Measurements from ENCODE around the gene AHCYL1.

Gene AHCYL1

DNA sequence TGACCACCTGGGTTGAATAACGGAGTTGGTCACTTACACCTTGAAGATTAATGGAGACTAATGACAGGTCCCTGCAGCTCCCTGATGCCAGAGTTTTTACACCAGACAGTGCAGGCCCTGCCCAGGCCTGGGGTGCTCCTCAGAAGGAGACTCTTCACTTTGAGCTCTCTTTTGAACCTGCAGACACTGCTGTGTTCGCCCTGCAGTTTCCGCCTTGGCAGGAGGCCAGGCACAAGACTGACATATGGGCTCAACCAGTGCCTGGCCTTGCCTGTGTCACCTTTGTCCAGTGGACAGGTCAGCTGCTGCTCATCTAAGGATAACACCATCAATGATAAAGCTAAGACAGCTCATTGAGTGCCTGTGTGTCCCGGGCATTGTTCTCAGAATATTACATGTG lies 55.1 kb downstream of the AHCYL1 start:
- no peak for DNase-seq

DNA sequence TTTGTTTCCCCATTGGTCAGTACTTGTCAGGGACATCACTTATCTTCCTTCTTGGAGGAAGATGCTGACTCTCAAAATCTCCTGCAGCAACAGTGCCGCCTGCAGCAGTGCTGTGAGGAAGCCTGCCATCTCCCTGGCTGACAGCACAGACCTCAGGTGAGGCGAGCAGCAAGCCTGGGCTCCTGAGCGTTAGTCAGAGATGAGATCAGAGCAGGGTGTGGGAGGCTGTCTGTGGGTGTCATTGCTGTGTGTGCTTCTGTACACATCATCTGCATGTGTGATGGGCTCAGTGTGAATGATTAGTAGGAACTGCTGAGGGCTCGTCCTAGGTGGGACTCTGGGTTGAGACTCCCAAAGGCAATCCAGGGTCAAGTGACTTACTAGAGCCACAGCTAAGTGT lies 56.0 kb downstream of the AHCYL1 start:
- no peak for DNase-seq

DNA sequence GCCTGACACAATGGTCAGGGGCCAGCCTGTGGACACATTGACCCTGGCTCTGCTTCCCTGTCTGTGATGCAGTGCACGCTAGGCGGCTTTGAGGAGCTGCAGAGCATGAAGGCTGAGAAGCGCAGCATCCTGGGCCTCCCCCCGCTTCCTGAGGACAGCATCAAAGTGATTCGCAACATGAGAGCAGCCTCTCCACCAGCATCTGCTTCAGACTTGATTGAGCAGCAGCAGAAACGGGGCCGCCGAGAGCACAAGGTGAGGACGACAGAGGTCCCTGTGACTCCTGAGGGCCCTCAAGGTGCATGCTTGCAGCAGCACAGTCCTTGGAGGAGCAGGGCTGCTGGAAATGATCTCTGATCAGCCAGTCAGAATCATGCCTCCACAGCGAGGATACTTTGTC lies 58.5 kb downstream of the AHCYL1 start:
- DNase-seq: no peak

DNA sequence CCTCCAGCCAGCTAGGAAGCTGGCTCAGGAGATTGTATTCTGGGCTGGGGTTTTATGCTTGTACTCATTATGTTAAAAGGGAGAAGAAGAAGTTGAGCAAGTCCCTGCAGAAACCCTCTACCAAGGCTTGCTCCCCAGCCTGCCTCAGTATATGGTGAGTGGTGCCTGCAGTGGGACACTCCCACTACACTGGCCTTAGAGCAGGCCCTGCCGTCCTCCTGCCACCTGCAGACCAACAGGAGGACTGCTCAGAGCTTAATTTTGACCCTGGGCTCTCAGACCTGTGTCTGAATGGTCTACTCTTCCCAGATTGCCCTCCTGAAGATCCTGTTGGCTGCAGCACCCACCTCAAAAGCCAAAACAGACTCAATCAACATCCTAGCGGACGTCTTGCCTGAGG lies 62.9 kb downstream of the AHCYL1 start:
- no peak for DNase-seq

DNA sequence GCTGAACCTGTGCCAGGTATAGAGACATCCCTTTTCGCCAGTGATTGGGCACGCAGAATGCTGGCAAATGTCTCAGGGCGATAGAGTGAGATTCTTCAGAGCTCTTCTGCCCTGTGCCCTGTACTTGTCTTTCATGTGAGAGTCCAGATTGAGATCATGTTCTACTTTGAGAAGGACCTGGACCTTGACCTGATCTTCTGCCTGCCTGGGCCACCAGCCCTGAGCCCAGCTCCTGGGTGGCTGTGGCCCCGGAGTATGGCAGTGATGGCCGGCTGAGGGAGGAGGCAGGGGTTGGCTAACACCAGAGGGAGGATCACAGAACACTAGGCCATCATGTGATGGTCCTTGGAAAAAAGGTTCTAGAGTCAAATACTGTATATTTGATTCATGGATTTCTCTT lies 63.7 kb downstream of the AHCYL1 start:
- no peak for DNase-seq

DNA sequence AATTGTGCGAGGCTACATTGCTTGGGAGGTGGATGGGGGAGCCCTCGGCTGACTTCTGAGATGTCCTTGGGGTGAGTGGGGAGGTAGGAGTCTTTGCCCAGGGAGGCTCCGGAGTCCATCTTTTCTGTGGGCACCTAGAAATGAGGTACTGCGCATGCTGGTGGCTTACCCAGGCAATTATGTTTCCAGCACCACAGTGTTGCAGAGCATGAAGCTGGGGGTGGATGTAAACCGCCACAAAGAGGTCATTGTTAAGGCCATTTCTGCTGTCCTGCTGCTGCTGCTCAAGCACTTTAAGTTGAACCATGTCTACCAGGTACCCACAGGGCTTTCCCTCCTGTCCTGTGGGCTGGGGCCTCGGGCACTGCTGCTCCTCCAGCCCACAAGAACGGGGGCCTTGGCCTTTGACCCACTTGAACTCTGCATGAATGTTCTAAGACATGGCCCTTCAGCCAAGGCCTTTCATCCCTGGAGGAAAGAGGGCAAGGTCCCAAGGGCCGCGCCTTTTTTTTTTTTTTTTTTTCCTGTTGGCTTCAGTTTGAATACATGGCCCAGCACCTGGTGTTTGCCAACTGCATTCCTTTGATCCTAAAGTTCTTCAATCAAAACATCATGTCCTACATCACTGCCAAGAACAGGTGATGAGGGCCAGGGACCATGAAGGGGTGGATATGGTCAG lies 64.5 kb downstream of the AHCYL1 start:
- no peak for DNase-seq

DNA sequence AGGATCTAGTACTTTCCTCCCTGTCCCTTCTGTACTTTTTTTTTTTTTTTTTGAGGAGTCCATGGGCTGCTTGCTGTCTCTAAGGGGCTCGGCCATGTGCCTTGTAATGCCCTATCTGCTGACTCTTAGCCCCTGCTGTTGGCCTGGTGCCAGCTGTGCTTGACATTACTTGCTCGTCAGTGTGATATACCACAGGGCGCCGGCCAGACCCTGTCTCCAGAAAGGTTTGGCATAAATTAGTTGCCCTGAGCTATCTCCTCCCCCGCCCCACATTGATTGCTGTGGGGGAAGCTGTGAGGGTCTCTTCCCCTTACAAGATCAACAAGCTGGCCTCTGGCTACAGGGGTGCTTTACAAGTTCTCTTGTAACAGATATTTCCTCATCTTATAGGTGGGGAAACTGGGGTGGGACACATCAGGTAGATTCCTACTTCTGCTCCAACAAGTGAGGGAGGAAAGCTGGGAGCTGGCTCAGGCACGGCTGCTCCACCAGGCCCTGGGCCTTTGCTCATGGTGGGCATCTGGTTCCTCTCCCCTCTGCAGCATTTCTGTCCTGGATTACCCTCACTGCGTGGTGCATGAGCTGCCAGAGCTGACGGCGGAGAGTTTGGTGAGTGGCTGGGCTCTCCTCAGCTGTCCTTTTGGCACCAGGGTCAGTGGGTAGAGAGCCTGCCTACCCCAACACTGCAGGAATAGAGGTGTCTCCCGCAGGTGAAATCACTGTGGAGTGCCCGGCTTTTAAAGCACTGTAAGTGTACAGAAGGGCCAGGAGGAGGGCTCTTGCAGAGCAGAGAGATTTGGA lies 65.4 kb downstream of the AHCYL1 start:
- DNase-seq: no peak

DNA sequence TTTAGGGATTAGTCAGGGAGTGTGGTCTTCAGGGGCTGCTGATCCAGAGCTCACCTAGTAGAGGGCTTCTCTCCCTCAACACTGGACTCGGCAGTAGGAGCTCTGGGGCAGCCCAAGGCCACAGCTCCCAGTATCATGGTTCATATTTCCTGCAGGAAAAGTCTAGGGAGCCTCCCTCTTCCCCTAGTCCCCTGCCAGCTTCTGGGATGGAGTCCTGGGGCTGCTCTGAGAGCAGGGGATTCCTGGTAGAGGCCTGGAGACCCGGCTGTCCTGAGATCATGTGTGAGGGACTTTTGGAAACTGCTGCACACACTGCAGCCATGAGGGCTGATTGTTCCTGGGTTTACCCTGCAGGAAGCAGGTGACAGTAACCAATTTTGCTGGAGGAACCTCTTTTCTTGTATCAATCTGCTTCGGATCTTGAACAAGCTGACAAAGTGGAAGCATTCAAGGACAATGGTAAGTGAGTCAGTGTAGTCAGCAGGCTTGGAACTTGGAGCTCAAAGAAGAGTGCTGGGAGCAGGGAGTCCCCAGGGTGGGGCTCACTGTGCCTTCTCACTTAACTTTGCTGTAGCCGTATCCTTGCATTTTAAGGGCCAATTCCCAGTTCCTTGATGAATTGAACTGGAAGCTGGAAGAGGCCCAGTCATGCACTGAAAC lies 66.2 kb downstream of the AHCYL1 start:
- DNase-seq: peak; percentile 43

DNA sequence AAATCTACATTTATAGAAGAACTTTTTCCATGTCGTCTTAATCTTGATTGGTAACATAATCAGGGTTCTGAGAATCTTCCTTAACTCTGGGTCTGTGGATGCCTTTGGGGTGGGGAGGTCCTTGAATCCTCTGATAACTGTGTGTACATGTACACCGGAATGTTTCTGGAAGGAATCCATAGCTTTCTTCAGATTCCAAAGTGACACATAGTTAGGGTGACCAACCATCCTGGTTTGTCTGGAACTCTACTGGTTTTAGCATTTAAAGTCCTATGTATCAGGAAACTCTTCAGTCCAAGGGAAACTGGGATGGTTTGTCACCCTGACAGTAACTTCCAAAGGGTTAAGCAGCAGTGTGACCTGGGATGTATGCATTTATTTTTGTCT lies 66.7 kb downstream of the AHCYL1 start:
- peak; percentile 75 for DNase-seq

DNA sequence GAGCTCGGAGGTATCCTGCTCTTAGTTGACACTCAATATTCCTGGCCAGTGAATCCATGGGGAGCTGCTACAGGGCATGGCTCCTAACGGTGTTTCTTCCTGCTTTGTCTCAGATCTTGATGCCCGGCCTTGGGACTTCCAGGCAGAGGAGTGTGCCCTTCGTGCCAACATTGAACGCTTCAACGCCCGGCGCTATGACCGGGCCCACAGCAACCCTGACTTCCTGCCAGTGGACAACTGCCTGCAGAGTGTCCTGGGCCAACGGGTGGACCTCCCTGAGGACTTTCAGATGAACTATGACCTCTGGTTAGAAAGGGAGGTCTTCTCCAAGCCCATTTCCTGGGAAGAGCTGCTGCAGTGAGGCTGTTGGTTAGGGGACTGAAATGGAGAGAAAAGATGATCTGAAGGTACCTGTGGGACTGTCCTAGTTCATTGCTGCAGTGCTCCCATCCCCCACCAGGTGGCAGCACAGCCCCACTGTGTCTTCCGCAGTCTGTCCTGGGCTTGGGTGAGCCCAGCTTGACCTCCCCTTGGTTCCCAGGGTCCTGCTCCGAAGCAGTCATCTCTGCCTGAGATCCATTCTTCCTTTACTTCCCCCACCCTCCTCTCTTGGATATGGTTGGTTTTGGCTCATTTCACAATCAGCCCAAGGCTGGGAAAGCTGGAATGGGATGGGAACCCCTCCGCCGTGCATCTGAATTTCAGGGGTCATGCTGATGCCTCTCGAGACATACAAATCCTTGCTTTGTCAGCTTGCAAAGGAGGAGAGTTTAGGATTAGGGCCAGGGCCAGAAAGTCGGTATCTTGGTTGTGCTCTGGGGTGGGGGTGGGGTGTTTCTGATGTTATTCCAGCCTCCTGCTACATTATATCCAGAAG lies 69.2 kb downstream of the AHCYL1 start:
- DNase-seq: no peak

DNA sequence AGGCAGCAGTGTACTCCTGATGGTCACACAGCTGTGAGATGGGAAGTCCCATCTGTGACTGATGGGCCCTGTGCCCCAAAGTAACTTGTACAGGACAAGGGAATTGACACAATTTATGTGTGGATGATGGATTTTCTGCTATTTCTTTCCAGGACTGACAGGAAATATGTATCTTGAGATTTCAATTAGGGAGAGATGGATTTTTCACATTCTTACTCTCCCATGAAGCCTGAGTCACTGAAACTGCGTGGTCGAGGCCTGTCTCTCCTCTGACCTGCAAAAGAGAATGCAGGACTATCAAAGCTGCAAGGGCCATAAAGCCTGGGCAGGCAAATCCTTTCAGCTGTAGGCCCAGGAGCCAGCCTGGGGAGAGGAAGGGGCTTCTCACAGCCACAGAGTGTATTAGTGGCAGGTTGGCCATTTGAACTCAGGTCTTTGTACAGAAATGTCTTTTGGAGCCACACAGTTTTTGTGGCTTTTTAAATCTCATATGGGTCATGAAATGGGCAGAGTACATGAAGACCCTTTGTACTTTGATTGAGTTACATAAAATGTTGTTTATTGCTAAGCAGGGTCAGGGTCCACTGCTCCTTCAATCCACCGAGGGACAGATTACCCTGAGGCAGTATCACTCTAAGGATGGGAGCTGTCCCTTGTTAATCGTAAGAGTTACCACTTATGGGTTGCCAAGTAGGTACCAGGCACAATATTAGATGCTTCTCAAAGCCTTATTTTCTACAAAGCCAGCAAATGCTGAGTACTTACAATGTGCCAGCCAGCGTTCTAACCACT lies 71.1 kb downstream of the AHCYL1 start:
- peak; percentile 79 for DNase-seq

DNA sequence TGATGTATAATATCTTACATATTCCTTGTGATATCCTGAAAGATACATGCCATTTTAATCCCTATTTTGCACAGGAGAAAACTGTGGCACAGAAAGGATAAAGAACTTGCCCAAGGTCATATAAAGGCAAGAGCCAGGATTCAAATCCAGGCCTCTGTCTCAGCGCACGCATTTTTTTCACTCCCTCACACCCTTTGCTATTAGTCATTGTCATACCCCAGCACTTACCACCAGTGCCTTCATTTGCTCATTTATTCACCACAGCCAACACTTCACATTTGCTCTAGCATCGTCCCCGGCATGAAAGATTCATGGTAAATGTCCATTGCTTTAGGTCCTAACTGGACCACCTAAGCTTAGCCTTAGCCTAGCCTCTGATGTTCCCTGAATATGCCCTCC lies 71.7 kb downstream of the AHCYL1 start:
- DNase-seq: peak; percentile 41

DNA sequence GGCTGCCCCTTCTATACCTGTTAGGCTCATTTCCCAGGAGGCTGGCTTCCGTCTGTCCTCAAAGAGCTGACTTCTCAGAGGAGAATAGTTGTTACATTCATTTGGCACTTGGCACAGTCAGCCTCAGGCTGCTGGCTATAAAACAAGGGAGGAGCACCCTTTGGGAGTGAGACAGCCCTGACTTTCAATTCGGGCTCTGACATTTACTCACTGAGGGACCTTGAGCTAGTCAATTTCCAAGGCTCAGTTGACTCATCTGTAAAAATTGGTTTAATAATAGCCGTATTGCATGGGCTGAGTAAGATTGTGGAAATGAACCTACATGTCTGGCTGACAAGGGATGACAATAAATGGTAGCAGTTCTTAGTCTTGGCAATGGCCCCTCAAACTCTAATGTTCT lies 72.2 kb downstream of the AHCYL1 start:
- DNase-seq: peak; percentile 81

DNA sequence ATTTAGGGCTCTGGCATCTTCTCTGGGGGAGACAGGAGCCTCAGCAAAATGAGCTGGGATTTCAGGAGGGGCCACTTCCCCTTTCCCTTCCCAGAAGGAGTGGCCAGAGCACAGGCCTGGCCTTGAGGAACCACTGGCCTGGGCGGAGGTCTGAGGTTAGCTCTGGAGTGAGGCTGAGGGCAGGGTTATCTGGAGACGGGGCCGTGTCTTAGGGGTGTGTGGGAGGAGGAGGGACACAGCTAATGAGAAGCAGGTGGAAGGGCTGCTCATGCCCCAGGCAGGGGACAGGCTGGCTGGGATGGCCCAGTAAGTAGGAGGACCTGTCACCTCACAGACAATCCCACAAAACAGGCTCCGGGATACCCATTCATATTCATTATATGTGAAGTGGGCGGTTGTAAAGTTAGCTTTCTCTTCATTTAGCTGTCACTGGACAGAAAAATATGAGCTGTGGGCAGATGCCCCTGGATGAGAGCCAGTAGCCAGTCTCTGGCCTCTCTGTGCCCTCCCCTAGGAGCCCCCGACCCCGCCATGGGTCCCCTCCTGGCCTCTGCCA lies 73.5 kb downstream of the AHCYL1 start:
- DNase-seq: no peak

DNA sequence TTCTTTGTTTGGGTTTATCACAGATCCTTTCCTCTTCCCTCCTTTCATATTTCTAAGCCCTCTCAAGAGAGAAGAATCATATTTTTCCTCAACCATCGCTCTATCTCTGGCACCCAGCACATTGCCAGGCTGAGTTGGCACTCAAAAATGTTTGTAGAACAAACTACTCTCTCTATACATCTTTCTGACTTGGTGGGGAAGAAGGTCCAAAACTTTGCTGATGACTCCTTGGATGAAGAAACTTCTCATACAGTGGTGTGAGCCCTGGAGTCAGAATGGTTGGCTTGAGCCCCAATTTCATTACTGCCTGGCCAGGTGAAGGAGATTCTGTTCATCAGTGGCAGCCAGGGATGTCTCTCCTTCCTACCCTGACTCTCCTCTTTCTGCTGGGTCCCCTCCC lies 74.0 kb downstream of the AHCYL1 start:
- no peak for DNase-seq

DNA sequence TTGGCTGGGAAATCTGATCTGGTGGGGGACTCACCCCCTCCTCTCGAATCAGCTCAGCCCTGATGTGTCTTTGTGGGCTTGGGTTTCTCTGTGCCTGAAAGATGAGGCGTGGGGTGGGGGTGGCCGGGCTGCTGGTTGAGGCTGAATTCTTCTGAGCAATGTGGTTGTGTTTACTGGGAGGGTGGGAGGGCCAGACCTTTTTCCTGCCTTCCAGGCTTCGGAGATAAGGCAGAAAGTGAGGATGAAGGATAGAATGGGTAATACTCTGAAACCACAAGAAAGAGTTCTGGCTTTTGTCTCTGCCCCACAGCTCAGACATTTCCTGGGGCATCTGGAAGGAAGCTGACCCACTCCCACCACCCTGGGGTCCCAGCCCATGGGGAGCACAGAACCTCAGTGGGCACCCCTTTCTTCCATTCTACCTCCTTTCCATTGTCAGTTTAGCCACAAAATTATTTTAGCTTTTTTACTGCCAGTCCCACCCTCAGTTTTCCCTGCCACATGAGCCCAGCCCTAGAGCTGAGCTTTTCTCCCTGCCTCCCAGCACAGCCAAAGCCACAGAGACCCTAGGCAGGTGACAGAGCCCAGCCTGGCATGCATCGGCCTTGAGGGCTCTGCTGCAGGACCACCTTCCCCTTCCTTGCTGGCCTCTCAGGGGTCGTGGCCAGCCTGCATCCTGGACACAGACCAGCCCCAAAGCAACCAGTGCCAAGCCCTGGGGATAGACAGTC lies 74.7 kb downstream of the AHCYL1 start:
- DNase-seq: no peak

DNA sequence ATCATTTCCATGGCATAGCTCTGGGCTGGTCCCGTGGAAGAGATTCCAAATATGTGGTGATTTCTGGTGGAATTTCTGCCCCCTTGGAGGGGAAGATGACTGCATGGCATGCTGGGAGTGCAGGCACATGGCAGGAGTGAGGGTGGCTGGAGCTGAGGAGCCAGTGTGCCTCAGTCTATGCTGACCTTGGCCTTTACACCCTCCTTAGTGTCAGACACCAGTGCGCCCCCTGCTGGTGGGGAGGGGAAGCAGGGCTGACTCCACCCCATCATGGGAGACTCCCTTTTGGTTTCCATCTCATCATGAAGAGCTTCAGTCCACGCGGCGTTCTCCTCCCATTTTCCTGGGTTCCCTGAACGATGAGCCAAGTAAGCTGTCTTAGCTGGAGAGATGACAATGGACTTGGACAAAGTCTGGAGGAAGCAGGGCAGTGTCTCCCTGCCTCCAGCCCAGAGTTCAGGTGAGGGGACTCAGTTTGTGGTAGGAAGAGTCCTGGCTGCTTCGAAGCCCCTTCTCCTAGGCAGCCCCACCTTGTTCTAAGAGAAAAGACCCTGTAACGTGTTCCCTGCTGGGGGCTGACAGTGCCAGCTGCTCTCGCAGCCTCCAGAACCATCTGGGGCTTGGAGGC lies 75.6 kb downstream of the AHCYL1 start:
- no peak for DNase-seq

DNA sequence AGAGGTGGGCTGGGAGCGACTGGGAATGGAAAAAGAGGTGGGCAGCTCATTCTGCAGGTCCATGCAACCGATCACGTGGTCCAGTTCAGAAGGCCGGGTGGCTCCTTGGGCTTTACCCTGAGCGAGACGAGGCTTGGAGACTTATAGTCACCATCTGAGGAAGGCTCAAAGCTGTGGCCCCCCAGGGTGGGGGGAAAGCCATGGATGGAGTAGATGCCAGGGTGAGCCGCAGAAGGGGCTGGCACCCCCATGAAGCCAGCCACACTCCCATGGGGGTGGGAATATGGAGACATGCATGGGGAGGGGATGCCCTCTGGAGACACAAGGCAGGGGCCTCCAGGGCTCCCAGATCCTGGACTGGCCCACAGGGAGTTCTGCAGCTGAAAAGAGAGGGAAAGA lies 76.1 kb downstream of the AHCYL1 start:
- DNase-seq: no peak

DNA sequence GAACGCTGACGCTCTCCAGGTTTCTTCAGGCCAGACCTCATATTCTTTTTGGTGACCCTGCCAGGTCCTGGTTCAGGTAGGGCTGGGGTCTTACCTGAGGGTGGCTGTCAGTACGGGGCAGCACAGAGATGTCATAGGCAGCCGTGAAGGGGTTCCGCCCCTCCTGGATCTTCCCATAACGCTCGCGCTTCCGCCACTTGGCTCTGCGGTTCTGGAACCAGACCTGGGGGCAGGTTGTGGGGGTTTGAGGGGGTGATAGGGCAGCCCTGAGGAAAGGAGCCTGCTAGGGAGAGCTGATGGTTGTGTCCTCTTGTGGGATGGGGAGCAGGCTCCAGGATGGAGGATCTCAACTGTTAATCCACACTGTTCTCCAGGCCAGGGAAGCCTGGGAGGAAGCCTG lies 76.8 kb downstream of the AHCYL1 start:
- DNase-seq: no peak

DNA sequence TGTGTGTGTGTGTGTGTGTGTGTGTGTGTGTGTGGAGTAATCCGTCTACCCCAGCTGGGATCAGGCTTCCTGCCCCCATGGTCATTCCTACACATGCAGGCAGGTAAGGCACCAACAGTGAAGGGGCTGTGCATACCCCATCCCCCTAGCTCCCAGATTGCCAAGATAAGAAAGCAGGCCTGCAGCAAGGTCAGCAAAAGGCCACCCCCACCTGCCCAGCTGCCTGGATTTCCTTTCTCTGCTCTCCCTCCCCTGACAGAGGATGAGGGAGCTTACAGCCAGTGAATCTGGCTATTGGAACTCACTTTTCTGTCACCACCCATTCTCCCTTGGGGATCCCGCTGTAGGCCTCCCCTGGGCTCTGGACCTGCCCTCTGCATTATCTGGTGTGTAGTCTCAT lies 78.0 kb downstream of the AHCYL1 start:
- no peak for DNase-seq

DNA sequence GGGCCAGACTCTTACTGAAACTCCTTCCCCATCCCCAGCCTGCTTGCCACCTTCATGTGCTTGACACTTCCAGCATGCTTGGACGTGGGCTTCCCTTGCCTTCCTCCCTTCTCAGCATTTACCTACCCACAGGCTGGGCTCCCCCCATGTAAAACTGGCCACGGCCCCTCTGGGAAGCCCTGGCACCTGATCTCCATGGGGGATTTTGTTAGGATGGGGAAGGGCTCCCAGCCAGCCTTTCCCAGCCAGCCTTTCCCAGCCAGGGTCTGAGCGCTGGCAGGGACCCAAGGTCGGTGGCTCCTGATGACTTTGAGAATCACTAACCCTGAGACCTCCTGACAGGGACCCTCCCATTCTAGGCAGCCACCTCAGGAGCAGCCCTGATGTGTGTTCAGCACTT lies 79.2 kb downstream of the AHCYL1 start:
- DNase-seq: no peak

All from fibroblast of skin of back (primary cell).